Measurements from ENCODE around the gene RASSF1. TPM values are rescaled to one million over a fixed set of nuclear protein-coding genes. Genes with fewer than 3 reads are reported as not detected.

Gene RASSF1
- polyA plus RNA-seq, 1 experiment, result 80.2 TPM

DNA sequence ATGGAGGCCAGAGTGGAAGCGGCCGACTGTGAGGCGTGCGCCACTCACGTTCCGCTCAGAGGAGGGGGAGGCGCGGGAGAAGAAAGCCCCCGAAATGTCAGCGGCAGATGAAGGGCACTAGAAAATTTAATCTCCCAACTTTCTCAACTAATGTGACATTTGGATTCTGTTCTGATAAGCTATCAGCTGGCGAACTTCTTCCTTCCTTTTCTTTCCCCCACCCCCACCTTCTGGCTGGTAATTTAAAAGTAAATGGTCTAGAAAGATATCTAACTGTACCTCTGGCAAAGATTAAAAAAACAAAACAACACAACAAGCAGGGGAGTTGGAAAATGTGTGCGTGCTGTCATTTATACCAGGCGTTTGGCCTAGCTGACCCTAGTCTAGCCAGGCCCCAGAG lies 45.1 kb upstream of the RASSF1 start:
- TF ChIP-seq, protein P1, sequence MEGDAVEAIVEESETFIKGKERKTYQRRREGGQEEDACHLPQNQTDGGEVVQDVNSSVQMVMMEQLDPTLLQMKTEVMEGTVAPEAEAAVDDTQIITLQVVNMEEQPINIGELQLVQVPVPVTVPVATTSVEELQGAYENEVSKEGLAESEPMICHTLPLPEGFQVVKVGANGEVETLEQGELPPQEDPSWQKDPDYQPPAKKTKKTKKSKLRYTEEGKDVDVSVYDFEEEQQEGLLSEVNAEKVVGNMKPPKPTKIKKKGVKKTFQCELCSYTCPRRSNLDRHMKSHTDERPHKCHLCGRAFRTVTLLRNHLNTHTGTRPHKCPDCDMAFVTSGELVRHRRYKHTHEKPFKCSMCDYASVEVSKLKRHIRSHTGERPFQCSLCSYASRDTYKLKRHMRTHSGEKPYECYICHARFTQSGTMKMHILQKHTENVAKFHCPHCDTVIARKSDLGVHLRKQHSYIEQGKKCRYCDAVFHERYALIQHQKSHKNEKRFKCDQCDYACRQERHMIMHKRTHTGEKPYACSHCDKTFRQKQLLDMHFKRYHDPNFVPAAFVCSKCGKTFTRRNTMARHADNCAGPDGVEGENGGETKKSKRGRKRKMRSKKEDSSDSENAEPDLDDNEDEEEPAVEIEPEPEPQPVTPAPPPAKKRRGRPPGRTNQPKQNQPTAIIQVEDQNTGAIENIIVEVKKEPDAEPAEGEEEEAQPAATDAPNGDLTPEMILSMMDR (IDR thresholded peaks at IDR 0.05; ENCODE audit: insufficient read depth, low read depth, low read length), result no peak
- ChIA-PET CTCF (interaction anchor here (2.2 kb wide), 1 partner anchor 11 kb away, joined by 5 read pairs; no protein-coding TSS in a partner anchor), POLR2A (no interaction called here)
- Histone ChIP-seq H3K36me3 (ENCODE audit: control insufficient read depth, insufficient read depth, low read length) (no peaks in the 10 kb centered on the region), H3K27me3 (ENCODE audit: control insufficient read depth, insufficient read depth, low read length) (peaks cover 8% of the 10 kb centered on the region; the same call in 1 of the 2 replicates), H3K4me3 (ENCODE audit: low read depth, low read length) (no peak overlapping the region)
- DNase-seq (ENCODE audit: low read depth), result no peak

DNA sequence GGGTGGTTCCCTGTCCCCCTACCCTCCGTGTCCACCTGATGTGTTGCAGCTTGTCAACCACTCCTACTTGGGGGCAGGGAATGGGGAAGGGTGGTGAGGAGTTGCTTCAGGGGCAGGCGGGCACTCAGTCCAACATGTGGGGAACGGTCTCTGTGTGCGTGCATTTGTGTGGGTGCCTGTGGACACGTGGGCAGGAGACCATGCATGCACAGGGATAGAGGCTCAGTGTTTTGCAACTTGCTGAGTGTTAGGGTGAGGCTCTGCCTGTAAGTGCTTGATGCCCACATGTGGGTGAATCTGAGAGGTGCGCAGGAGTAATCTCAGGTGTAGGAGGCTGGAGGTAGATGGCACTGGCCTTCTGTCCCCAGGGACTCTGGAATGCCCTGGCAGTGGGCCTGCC lies 43.1 kb upstream of the RASSF1 start:
- TF ChIP-seq, protein P1 (IDR thresholded peaks at IDR 0.05; ENCODE audit: insufficient read depth, low read depth, low read length), result no peak
- ChIA-PET CTCF (interaction anchor here (1.2 kb wide), 1 partner anchor 8 kb away, joined by 3 read pairs; no protein-coding TSS in a partner anchor), POLR2A (interaction anchor here (0.6 kb wide), 1 partner anchor 422 kb away, joined by 4 read pairs; no protein-coding TSS in a partner anchor)
- no peak overlapping the region for H3K4me3 ChIP-seq (ENCODE audit: low read depth, low read length)
- peaks cover 8% of the 10 kb centered on the region; the same call in 1 of the 2 replicates for H3K27me3 ChIP-seq (ENCODE audit: control insufficient read depth, insufficient read depth, low read length)
- DNase-seq (ENCODE audit: low read depth), result no peak
- no peaks in the 10 kb centered on the region for H3K36me3 ChIP-seq (ENCODE audit: control insufficient read depth, insufficient read depth, low read length)

DNA sequence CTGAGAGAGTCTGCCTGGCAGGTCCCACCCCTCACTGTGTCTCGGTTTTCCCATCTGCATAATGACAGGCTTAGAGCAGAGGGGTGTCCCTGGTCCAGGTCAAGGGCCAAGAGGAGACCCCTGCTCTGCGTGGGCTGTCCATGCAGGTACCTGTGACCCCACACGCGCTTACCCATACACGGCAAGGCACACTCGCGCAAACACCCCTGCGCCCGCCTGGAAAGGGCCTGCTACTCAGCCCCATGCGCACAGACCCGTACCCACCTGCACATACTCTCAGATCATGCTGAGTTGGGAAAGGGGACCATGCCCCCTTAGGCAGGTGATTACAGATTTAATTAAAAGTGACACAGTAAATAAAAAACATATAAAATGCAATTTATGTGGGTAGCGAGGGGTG lies 42.1 kb upstream of the RASSF1 start:
- DNase-seq (ENCODE audit: low read depth), result no peak
- no peaks in the 10 kb centered on the region for H3K36me3 ChIP-seq (ENCODE audit: control insufficient read depth, insufficient read depth, low read length)
- TF ChIP-seq, protein P1 (IDR thresholded peaks at IDR 0.05; ENCODE audit: insufficient read depth, low read depth, low read length), result no peak
- ChIA-PET POLR2A (no interaction called here), CTCF (interaction anchor here (1.2 kb wide), 1 partner anchor 9 kb away, joined by 3 read pairs; no protein-coding TSS in a partner anchor)
- no peak overlapping the region for H3K4me3 ChIP-seq (ENCODE audit: low read depth, low read length)
- peaks cover 8% of the 10 kb centered on the region; the same call in 1 of the 2 replicates for H3K27me3 ChIP-seq (ENCODE audit: control insufficient read depth, insufficient read depth, low read length)

DNA sequence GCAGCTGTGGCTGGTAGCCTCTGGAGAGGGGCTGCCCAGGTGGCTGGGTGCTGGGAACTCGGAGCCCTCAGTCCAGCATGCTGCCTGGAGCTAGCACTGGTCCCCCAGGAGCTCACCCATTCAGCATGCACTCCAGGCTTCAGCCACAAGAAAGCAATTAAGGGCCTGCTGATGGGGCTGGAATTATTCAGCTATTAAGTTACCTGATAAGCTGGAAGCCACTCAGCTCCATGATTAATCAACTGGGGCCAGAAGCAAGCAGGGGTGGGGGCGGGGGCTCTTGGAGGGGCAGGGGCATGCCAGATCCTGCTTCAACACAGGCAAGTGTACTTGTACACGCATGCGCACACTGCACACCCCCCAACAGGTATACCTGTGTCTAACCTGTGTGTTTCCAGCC lies 40.7 kb upstream of the RASSF1 start:
- ChIA-PET POLR2A (interaction anchor here (0.6 kb wide), 1 partner anchor 22 kb away, joined by 4 read pairs; no protein-coding TSS in a partner anchor), CTCF (interaction anchor here (1.0 kb wide), 1 partner anchor 161 kb away, joined by 3 read pairs; no protein-coding TSS in a partner anchor)
- TF ChIP-seq, protein P1 (IDR thresholded peaks at IDR 0.05; ENCODE audit: insufficient read depth, low read depth, low read length), result no peak
- Histone ChIP-seq H3K4me3 (ENCODE audit: low read depth, low read length) (no peak overlapping the region), H3K36me3 (ENCODE audit: control insufficient read depth, insufficient read depth, low read length) (no peaks in the 10 kb centered on the region), H3K27me3 (ENCODE audit: control insufficient read depth, insufficient read depth, low read length) (peaks cover 5% of the 10 kb centered on the region; the same call in 1 of the 2 replicates)
- no peak for DNase-seq (ENCODE audit: low read depth)

DNA sequence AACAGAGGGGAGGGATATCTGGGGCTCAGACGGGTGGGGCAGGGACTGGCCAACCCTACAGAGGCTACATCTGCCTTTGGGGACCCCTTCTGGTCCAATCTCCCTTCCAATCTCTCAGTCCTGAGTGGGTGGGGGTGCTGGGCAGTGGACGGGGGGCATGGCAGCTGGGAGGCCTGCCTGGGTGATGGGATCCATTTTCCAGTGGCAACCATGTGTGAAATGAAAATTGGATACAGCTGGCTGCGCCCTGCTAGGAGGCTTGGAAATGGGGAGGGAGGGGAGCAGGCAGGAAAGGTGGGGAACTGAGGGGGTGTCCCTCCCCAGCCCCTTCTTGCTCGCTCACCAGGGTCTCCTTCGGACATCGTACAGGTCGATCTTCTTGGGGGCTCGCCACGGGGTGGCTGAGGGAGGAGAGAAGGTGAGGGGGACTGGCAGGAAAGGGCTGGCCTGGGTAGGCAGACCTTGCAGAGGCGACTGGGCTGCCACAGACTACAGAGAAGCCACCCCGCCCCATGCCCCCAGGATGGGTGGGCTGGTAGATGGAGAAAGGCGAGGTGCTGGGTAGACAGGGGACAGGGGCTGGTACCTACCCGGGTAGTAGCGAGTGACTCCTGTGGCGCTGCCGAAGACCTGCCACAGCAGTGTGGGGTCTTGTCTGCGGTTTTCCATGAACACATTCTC lies 39.9 kb upstream of the RASSF1 start:
- H3K27me3 ChIP-seq (ENCODE audit: control insufficient read depth, insufficient read depth, low read length), result 0 out of 2 replicates have a peak, but pooled peaks cover 5% of the 10 kb centered on the region
- H3K36me3 ChIP-seq (ENCODE audit: control insufficient read depth, insufficient read depth, low read length), result no peaks in the 10 kb centered on the region
- H3K4me3 ChIP-seq (ENCODE audit: low read depth, low read length), result no peak overlapping the region
- CTCF ChIA-PET, result interaction anchor here (1.0 kb wide), 1 partner anchor 162 kb away, joined by 3 read pairs; no protein-coding TSS in a partner anchor
- POLR2A ChIA-PET, result no interaction called here
- TF ChIP-seq, protein P1 (IDR thresholded peaks at IDR 0.05; ENCODE audit: insufficient read depth, low read depth, low read length), result no peak
- no peak for DNase-seq (ENCODE audit: low read depth)

Measured in BJ (cell line).